ENCODE results near the gene SLC2A13. TPM values are rescaled to one million over a fixed set of nuclear protein-coding genes. Genes with fewer than 3 reads are reported as not detected.
"Not testable (repeated sequence)": the region's sequence is repeated elsewhere in the genome, so short reads cannot be mapped to it uniquely, and the experiment has no call there.

Gene SLC2A13
- total RNA-seq, 1 experiment from 2014 or later: 12.1 TPM

- ChIA-PET CTCF (no interaction called here), POLR2A (no interaction called here)
- Histone ChIP-seq H3K36me3 (ENCODE audit: control insufficient read depth, insufficient read depth, low read length) (no peaks in the 10 kb centered on the region), H3K9me3 (ENCODE audit: control insufficient read depth, insufficient read depth, low read depth, low read length) (no peaks in the 10 kb centered on the region), H3K4me1 (ENCODE audit: control insufficient read depth, insufficient read depth, low read length) (no peaks in the 10 kb centered on the region), H3K27me3 (ENCODE audit: control insufficient read depth, insufficient read depth, low read length) (no peaks in the 10 kb centered on the region), H3K4me3 (ENCODE audit: low read depth in 2 of 2, low read length in 2 of 2) (no peak overlapping the region), H3K27ac (ENCODE audit: low read length) (no peak overlapping the region)
- TF ChIP-seq REST (IDR thresholded peaks at IDR 0.05; ENCODE audit: insufficient read depth in 1 of 2, low read depth in 2 of 2, low read length in 1 of 2) (no peak), TCF7L2 (IDR thresholded peaks at IDR 0.05; ENCODE audit: low read depth, low read length) (no peak), POLR2AphosphoS5 (IDR thresholded peaks at IDR 0.05; ENCODE audit: low read depth, low read length) (no peak), SIN3A (IDR thresholded peaks at IDR 0.05; ENCODE audit: borderline replicate concordance, insufficient read depth, low read depth, low read length) (no peak)
- TF ChIP-seq, protein P1, sequence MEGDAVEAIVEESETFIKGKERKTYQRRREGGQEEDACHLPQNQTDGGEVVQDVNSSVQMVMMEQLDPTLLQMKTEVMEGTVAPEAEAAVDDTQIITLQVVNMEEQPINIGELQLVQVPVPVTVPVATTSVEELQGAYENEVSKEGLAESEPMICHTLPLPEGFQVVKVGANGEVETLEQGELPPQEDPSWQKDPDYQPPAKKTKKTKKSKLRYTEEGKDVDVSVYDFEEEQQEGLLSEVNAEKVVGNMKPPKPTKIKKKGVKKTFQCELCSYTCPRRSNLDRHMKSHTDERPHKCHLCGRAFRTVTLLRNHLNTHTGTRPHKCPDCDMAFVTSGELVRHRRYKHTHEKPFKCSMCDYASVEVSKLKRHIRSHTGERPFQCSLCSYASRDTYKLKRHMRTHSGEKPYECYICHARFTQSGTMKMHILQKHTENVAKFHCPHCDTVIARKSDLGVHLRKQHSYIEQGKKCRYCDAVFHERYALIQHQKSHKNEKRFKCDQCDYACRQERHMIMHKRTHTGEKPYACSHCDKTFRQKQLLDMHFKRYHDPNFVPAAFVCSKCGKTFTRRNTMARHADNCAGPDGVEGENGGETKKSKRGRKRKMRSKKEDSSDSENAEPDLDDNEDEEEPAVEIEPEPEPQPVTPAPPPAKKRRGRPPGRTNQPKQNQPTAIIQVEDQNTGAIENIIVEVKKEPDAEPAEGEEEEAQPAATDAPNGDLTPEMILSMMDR (IDR thresholded peaks at IDR 0.05): no peak
- DNase-seq (ENCODE audit: low read depth, low spot score) (no peak), ATAC-seq (no peak)
- in situ Hi-C loops (cut with HindIII; ENCODE audit: low pct_unique_long_range_greater_than_20kb, low sequenced_read_pairs): no loop called here
- intact Hi-C loops (cut with micrococcal nuclease; ENCODE audit: unreplicated experiment): no loop called here
- no TSS peak for BruUV-seq (replicated peaks)
These were observed 353.3 kb downstream of the SLC2A13 start for GRCh38 chr12:39752482-39753137.

- in situ Hi-C loops (cut with HindIII; ENCODE audit: low pct_unique_long_range_greater_than_20kb, low sequenced_read_pairs); intact Hi-C loops (cut with micrococcal nuclease; ENCODE audit: unreplicated experiment); H3K4me1 ChIP-seq (ENCODE audit: control insufficient read depth, insufficient read depth, low read length); H3K36me3 ChIP-seq (ENCODE audit: control insufficient read depth, insufficient read depth, low read length); H3K27me3 ChIP-seq (ENCODE audit: control insufficient read depth, insufficient read depth, low read length); H3K9me3 ChIP-seq (ENCODE audit: control insufficient read depth, insufficient read depth, low read depth, low read length); H3K27ac ChIP-seq (ENCODE audit: low read length); BruUV-seq (replicated peaks); DNase-seq (ENCODE audit: low read depth, low spot score); CTCF ChIA-PET; H3K4me3 ChIP-seq (ENCODE audit: low read depth in 2 of 2, low read length in 2 of 2); POLR2A ChIA-PET; ATAC-seq: not testable (repeated sequence)
These were observed 359.7 kb downstream of the SLC2A13 start for GRCh38 chr12:39746151-39746550.

- POLR2A ChIA-PET: interaction anchor here (0.6 kb wide), 1 partner anchor 15 kb away, joined by 3 read pairs; no protein-coding TSS in a partner anchor
- DNase-seq (ENCODE audit: low read depth, low spot score) (no peak), ATAC-seq (no peak)
- CTCF ChIA-PET: no interaction called here
- Histone ChIP-seq H3K36me3 (ENCODE audit: control insufficient read depth, insufficient read depth, low read length) (no peaks in the 10 kb centered on the region), H3K27ac (ENCODE audit: low read length) (no peak overlapping the region), H3K4me1 (ENCODE audit: control insufficient read depth, insufficient read depth, low read length) (no peaks in the 10 kb centered on the region), H3K27me3 (ENCODE audit: control insufficient read depth, insufficient read depth, low read length) (no peaks in the 10 kb centered on the region), H3K9me3 (ENCODE audit: control insufficient read depth, insufficient read depth, low read depth, low read length) (peaks cover 6% of the 10 kb centered on the region; the same call in 1 of the 2 replicates), H3K4me3 (ENCODE audit: low read depth in 2 of 2, low read length in 2 of 2) (no peak overlapping the region)
- TF ChIP-seq, protein P1 (IDR thresholded peaks at IDR 0.05): no peak
- no peak for TF ChIP-seq TCF7L2 (IDR thresholded peaks at IDR 0.05; ENCODE audit: low read depth, low read length)
- no peak for TF ChIP-seq REST (IDR thresholded peaks at IDR 0.05; ENCODE audit: insufficient read depth in 1 of 2, low read depth in 2 of 2, low read length in 1 of 2)
- no peak for TF ChIP-seq SIN3A (IDR thresholded peaks at IDR 0.05; ENCODE audit: borderline replicate concordance, insufficient read depth, low read depth, low read length)
- TF ChIP-seq POLR2AphosphoS5 (IDR thresholded peaks at IDR 0.05; ENCODE audit: low read depth, low read length): no peak
- intact Hi-C loops (cut with micrococcal nuclease; ENCODE audit: unreplicated experiment) (no loop called here), in situ Hi-C loops (cut with HindIII; ENCODE audit: low pct_unique_long_range_greater_than_20kb, low sequenced_read_pairs) (no loop called here)
- no TSS peak for BruUV-seq (replicated peaks)
These were observed 362.2 kb downstream of the SLC2A13 start for GRCh38 chr12:39743655-39744054.
